PC-9 (cell line): ENCODE data around the gene OR2T12. TPM values are rescaled to one million over a fixed set of nuclear protein-coding genes. Genes with fewer than 3 reads are reported as not detected.
"Not testable (repeated sequence)": the region's sequence is repeated elsewhere in the genome, so short reads cannot be mapped to it uniquely, and the experiment has no call there.

Experiments used
- BruUV-seq: library from RNA; stranded (reverse); fragments of 400-500 nt; replicated peaks from 2 replicates; lab custom pipeline; 2021; lab: Mats Ljungman, UMichigan
- CTCF ChIA-PET: fragments of 300-600 bp; sonication (Branson Sonifier 250); formaldehyde crosslinking; loops from one replicate; lab custom pipeline; 2022; ENCODE audit warnings: antibody characterized with exemption; lab: Charles Lee
- POLR2A ChIA-PET: fragments of 300-600 bp; sonication (Branson Sonifier 250); formaldehyde crosslinking; loops from one replicate; lab custom pipeline; 2022; ENCODE audit warnings: antibody characterized with exemption; ENCODE audit not compliant: unreplicated experiment; lab: Charles Lee
- DNase-seq, 2 experiments: peaks; one replicate each; pipeline versions ENCODE4 v3.0.0 to v3.0.0-alpha.2; 2015 to 2022; ENCODE audit warnings: mixed read lengths in 1 of 2
- H2AFZ ChIP-seq: fragments of 200-600 bp; sonication (generic); 2 replicates; pipeline ENCODE4 v1.8.1; 2017; ENCODE audit warnings: antibody characterized with exemption
- H3F3A ChIP-seq: fragments of 200-600 bp; sonication (generic); 2 replicates; pipeline ENCODE4 v1.8.1; 2017; ENCODE audit warnings: antibody characterized with exemption, mild to moderate bottlenecking, low read depth; ENCODE audit not compliant: insufficient read depth
- H3K27ac ChIP-seq: fragments of 200-600 bp; sonication (generic); 2 replicates; pipeline ENCODE4 v1.6.1; 2016; ENCODE audit warnings: mixed run types
- H3K27me3 ChIP-seq: fragments of 200-600 bp; sonication (generic); 2 replicates; pipeline ENCODE4 v1.6.1; 2016; ENCODE audit warnings: low read depth, mixed run types; ENCODE audit not compliant: insufficient read depth
- H3K36me3 ChIP-seq: fragments of 200-600 bp; sonication (generic); 2 replicates; pipeline ENCODE4 v1.6.1; 2016; ENCODE audit warnings: low read depth, mixed run types
- H3K4me1 ChIP-seq: fragments of 200-600 bp; sonication (generic); replicated peaks from 2 replicates; pipeline ENCODE4 v1.6.1; 2016; ENCODE audit warnings: mixed run types; ENCODE audit not compliant: insufficient read depth
- H3K4me2 ChIP-seq: fragments of 200-600 bp; sonication (generic); 2 replicates; pipeline ENCODE4 v1.6.1; 2017; ENCODE audit warnings: mixed run types
- H3K4me3 ChIP-seq: fragments of 200-600 bp; sonication (generic); 2 replicates; pipeline ENCODE4 v1.6.1; 2016; ENCODE audit warnings: mixed run types
- H3K79me2 ChIP-seq: fragments of 200-600 bp; sonication (generic); 2 replicates; pipeline ENCODE4 v1.6.1; 2017; ENCODE audit warnings: low read depth, mixed run types
- H3K9me2 ChIP-seq: fragments of 200-600 bp; sonication (generic); 2 replicates; pipeline ENCODE4 v1.8.1; 2017; ENCODE audit warnings: mild to moderate bottlenecking; ENCODE audit not compliant: insufficient read depth
- H3K9me3 ChIP-seq: fragments of 200-600 bp; sonication (generic); 2 replicates; pipeline ENCODE4 v1.8.1; 2016; ENCODE audit warnings: low read depth; ENCODE audit not compliant: insufficient read depth
- H4K20me1 ChIP-seq: fragments of 200-600 bp; sonication (generic); 2 replicates; pipeline ENCODE4 v1.8.1; 2017; ENCODE audit not compliant: insufficient read depth
- EZH2 ChIP-seq: fragments of 200-600 bp; sonication (generic); IDR thresholded peaks from 2 replicates; pipeline ENCODE4 v1.8.0; 2017; ENCODE audit warnings: antibody characterized with exemption, low read depth
- intact Hi-C: fragments of 100-400 bp; cut with micrococcal nuclease; formaldehyde crosslinking; loops from one replicate; pipeline ENCODE4 v1.10.0; 2022; ENCODE audit not compliant: unreplicated experiment
- total RNA-seq: library from RNA; stranded (reverse); gene quantifications from 2 replicates; pipeline ENCODE4 v1.2.3, GENCODE V29; 2021
- TF ChIP-seq, protein P1 (sequence below): fragments of 200-600 bp; sonication (generic); conservative IDR thresholded peaks from 2 replicates; pipeline ENCODE4 v1.6.1; 2017; ENCODE audit warnings: mixed run types, antibody characterized with exemption, mild to moderate bottlenecking, moderate library complexity

The OR2T12 gene
- total RNA-seq, 1 experiment from 2014 or later, result not detected

DNA sequence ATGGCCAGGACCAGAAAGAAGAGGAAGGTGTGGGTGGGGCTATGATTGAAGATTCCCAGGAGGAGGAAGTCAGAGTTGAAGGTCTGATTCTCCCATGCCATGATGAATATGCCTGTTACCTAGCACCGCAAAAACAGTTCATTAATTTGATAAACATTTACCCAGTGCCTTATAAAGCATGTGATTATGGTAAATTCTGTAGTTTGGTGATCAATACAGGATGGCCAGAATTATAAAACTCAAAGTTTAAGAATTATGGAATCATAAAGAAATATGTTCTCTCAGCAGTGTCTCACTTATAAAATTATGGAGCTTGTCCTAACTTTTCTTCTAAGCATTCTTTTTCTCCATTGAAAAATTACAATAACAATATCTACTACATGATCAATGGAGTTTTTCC lies 21.2 kb upstream of the OR2T12 start, which contains the start of gene OR2M7:
Gene OR2M7 (minus strand): TSS at position 101 of the 400 bp plus-strand sequence. CDS start 0 bp downstream, at position 101.
- Histone ChIP-seq H3K79me2 (no peaks in the 10 kb centered on the region), H3K4me3 (no peak within 1 kb of the TSS), H4K20me1 (no peaks in the 10 kb centered on the region), H3K9me2 (no peaks in the 10 kb centered on the region), H3K36me3 (no peaks in the 10 kb centered on the region), H3K4me1 (no peaks in the 10 kb centered on the region), H2AFZ (no peak within 1 kb of the TSS), H3K27ac (no peak within 1 kb of the TSS), H3F3A (no peaks in the 10 kb centered on the region), H3K4me2 (no peak within 1 kb of the TSS), H3K27me3 (no peaks in the 10 kb centered on the region), H3K9me3 (no peaks in the 10 kb centered on the region)
- CTCF ChIA-PET, result no interaction called here
- BruUV-seq, result no TSS peak
- POLR2A ChIA-PET, result no interaction called here
- intact Hi-C loops, result no loop called here
- no peak for DNase-seq
- TF ChIP-seq EZH2, result no peak
- TF ChIP-seq, protein P1, sequence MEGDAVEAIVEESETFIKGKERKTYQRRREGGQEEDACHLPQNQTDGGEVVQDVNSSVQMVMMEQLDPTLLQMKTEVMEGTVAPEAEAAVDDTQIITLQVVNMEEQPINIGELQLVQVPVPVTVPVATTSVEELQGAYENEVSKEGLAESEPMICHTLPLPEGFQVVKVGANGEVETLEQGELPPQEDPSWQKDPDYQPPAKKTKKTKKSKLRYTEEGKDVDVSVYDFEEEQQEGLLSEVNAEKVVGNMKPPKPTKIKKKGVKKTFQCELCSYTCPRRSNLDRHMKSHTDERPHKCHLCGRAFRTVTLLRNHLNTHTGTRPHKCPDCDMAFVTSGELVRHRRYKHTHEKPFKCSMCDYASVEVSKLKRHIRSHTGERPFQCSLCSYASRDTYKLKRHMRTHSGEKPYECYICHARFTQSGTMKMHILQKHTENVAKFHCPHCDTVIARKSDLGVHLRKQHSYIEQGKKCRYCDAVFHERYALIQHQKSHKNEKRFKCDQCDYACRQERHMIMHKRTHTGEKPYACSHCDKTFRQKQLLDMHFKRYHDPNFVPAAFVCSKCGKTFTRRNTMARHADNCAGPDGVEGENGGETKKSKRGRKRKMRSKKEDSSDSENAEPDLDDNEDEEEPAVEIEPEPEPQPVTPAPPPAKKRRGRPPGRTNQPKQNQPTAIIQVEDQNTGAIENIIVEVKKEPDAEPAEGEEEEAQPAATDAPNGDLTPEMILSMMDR, result no peak

DNA sequence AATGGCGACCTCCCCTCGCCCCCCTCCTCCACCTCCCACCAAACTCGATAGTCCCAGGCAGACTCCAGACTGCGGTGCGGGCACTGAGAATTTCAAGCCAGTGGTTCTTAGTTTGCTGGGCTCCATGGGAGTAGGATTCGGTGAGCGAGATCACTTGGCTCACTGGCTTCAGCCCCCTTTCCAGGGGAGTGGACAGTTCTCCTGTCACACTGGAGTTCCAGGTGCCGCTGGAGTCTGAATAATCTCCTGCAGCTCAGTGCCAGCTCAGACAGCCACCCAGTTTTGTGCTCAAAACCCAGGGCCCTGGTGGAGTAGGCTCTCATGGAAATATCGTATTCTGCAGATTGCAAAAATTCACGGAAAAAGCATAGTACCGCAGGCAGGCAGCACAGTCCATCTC lies 13.6 kb upstream of the OR2T12 start:
- TF ChIP-seq, protein P1, result no peak
- TF ChIP-seq EZH2, result no peak
- intact Hi-C loops, result no loop called here
- no peaks in the 10 kb centered on the region for H3F3A ChIP-seq

DNA sequence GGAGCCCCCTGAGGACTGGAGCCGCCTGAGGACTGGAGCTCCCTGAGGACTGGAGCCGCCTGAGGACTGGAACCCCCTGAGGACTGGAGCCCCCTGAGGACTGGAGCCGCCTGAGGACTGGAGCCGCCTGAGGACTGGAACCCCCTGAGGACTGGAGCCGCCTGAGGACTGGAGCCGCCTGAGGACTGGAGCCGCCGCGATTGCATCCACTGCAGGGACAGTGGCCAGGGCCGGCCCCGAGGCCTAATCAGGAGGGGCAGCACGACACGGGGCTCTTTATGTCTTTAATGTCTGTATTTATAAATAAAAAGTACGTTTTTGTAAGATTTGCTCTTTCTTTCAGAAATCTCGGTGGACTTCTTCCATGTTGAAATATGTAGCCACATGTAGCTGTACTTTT lies 3.5 kb upstream of the OR2T12 start:
- H3K4me2 ChIP-seq, H3K9me3 ChIP-seq, H3K27me3 ChIP-seq, intact Hi-C loops, H3K9me2 ChIP-seq, H3K79me2 ChIP-seq, H2AFZ ChIP-seq, CTCF ChIA-PET, H4K20me1 ChIP-seq, H3K36me3 ChIP-seq, H3F3A ChIP-seq, BruUV-seq, H3K27ac ChIP-seq, POLR2A ChIA-PET, DNase-seq, H3K4me1 ChIP-seq, H3K4me3 ChIP-seq: not testable (repeated sequence)

More for the DNA sequence above, 13.6 kb upstream of the OR2T12 start:
- H3K4me2 ChIP-seq, result no peak overlapping the region
- no peaks in the 10 kb centered on the region for H3K27me3 ChIP-seq
- no peaks in the 10 kb centered on the region for H4K20me1 ChIP-seq
- H3K27ac ChIP-seq, result no peak overlapping the region
- H3K9me3 ChIP-seq, result no peaks in the 10 kb centered on the region
- ChIA-PET POLR2A (no interaction called here), CTCF (no interaction called here)
- no TSS peak for BruUV-seq
- H3K9me2 ChIP-seq, result no peaks in the 10 kb centered on the region
- H3K4me3 ChIP-seq, result no peak overlapping the region
- no peaks in the 10 kb centered on the region for H3K4me1 ChIP-seq
- no peaks in the 10 kb centered on the region for H3K36me3 ChIP-seq
- H2AFZ ChIP-seq, result no peak overlapping the region
- no peaks in the 10 kb centered on the region for H3K79me2 ChIP-seq
- DNase-seq, result no peak

DNA sequence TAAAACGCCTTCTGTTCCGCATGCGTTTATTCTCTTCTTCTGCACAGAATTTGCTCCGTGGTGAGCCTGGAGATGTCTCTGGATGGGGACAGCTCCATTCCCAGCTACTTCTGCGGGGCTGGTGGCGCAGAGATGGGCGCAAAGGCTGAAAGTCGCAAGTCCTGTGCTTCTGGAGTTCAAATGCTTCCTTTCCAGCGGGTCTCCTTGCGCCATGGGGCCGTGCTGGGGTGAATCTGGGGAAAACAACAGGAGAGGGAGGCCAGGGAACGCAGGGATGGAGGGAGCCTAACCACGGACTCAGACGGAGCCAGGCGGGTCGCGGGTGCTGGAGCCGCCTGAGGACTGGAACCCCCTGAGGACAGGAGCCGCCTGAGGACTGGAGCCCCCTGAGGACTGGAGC lies 2.9 kb upstream of the OR2T12 start:
- POLR2A ChIA-PET, result no interaction called here
- Histone ChIP-seq H3K36me3 (no peaks in the 10 kb centered on the region), H3K9me2 (no peaks in the 10 kb centered on the region), H3F3A (no peaks in the 10 kb centered on the region), H3K4me2 (no peak overlapping the region), H3K79me2 (no peaks in the 10 kb centered on the region), H4K20me1 (no peaks in the 10 kb centered on the region), H3K27me3 (no peaks in the 10 kb centered on the region), H3K27ac (no peak overlapping the region), H3K4me1 (no peaks in the 10 kb centered on the region), H2AFZ (no peak overlapping the region), H3K4me3 (no peak overlapping the region), H3K9me3 (no peaks in the 10 kb centered on the region)
- BruUV-seq, result no TSS peak
- CTCF ChIA-PET, result no interaction called here
- TF ChIP-seq, protein P1, result no peak
- TF ChIP-seq EZH2, result no peak
- intact Hi-C loops, result no loop called here
- no peak for DNase-seq

DNA sequence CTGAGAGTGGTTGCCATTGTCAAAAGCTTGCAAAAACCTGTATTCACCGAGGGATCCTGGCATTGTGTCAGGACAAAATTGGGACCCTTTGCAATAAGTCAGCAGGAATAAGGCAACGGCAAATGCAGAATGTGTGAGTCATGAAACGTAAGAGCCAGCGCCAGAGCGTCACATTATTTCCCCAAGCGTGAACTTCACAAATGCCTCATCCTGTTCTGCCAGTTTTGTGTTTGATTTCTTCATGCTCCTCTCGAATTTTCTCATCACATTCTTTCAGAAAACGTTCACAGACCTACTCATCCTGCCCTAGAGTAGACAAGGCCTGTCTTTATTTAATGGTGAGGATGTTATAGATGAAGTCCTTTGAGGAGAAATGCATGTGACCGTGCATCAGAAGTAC lies 2.4 kb upstream of the OR2T12 start:
- H3K9me2 ChIP-seq, H3F3A ChIP-seq, H3K4me1 ChIP-seq, CTCF ChIA-PET, intact Hi-C loops, DNase-seq, H3K9me3 ChIP-seq, H3K4me2 ChIP-seq, POLR2A ChIA-PET, BruUV-seq, H3K27ac ChIP-seq, H2AFZ ChIP-seq, H3K4me3 ChIP-seq, H3K36me3 ChIP-seq, H3K79me2 ChIP-seq, H4K20me1 ChIP-seq, H3K27me3 ChIP-seq: not testable (repeated sequence)
